ACHN (cell line): ENCODE results near the gene CTNNBIP1.
"Not testable (repeated sequence)": the region's sequence is repeated elsewhere in the genome, so short reads cannot be mapped to it uniquely, and the experiment has no call there.

Experiments used
- DNase-seq: peaks from one replicate; pipeline ENCODE4 v3.0.0-alpha.2; 2015
- in situ Hi-C: cut with HindIII; loops from 2 replicates; pipeline ENCODE4 v1.10.0; 2017; ENCODE audit warnings: low sequenced_read_pairs, low pct_ligation_motif_present, low pct_unique_long_range_greater_than_20kb

CTNNBIP1 gene, protein sequence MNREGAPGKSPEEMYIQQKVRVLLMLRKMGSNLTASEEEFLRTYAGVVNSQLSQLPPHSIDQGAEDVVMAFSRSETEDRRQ

DNA sequence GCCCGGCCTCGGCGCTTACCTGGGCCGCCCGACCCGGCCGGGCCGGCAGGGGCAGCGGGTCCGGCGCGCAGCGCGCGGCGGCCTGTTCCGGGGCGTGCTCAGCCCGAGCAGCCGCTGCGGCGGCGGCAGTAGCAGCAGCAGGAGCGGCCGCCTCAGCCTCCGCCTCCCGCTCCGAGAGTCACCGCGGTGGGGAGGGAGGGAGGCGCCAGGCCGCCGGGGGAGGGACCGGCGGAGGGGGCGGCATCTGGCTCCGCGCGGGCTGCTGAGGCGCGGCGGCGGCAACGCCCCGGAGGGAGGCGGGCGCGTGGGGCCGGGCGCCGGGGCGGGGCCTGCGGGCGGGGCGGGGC is at the start of gene CTNNBIP1:
CTNNBIP1 (minus strand) TSS at position 194 of the 347 bp plus-strand sequence. CDS start 38,205 bp downstream, outside the sequence.
- no peak for DNase-seq
- in situ Hi-C loops = no loop called here

DNA sequence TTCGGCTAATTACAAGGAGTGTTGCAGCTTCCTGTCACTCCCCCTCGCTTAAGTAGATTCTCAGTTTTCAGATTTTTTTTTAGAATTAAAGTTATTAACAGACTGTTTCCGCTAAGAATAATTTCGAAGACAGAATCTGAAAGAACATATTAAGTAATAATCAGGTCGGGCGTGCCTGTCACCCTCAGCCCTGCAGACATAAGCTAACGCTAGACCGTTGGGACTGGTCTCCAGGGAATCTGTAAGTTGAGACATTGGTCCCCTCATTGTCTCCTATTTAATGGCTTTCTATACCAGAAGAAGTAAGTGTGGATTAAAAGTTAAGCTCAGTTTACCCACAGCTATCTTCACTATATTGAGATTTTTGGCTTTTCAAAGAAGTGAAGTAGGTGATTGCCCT is 47.7 kb upstream of the CTNNBIP1 start:
- in situ Hi-C loops = no loop called here
- no peak for DNase-seq

DNA sequence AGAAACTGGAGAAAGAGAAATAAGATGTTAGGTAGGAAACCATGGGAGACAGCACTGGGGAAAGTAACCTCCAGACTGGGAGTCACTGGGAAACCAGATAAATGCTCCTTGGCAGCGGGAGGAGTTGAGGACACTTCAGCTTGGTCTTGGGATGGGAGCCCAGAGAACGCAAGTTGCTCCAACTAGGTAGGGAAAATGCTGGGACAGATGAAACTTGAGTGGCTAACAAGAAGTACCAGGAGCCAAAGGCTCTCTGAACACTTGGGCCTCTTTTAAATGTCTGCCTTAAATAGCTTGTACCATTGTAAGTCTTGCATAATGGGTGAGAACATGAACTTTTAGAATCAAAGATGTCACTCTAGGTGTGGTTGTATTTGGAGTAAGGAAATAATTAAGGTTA is 36.2 kb upstream of the CTNNBIP1 start:
- no peak for DNase-seq
- in situ Hi-C loops = no loop called here

DNA sequence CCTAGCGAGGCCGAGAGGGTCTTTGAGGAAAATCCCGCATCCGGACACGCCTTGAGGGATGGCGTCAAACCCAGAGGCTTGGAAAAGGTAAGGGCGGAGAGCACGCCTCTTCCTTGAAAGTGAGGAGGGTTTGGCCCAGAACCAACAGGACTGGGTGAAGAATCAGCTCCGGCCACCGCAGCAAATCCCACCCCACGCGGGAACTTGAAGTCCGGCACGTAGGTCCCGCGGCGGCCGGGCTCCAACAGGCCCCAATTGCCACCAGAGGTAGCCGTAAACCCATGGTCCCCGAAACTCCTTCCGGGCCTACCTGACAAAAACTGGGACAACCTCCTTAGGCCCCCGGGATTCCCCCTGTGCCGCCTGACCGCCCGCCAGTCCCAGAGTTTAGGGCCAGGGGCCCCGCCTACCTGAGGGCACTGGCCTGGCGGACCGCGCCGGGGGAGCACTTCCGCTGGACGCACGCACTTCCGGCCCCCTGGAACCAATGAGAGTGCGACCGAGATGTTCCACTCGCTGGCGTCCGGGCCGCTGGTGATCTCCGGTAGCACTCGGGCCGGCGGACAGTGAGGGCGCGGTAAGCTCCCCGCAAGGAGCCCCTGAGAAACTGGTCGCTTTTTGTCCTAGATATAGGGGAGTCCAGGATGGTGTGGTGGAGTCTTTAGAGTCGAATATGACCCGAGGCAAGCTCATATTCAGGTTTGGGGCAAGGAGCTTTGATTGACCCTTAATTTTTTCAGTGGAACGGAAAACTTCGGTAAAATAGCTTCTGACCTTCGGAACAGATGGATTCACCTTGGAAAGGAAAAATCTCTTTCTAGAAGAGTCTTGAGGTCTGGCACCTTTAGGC is 33.1 kb upstream of the CTNNBIP1 start, which contains the start of the genes LZIC and NMNAT1:
LZIC (minus strand) TSS at position 453 of the 850 bp plus-strand sequence. CDS start 6,772 bp downstream, outside the sequence.
NMNAT1 (plus strand) TSS at position 537 of the 850 bp plus-strand sequence. CDS start 28,599 bp downstream, outside the sequence.
- DNase-seq = peak; percentile 93
- in situ Hi-C loops = no loop called here

DNA sequence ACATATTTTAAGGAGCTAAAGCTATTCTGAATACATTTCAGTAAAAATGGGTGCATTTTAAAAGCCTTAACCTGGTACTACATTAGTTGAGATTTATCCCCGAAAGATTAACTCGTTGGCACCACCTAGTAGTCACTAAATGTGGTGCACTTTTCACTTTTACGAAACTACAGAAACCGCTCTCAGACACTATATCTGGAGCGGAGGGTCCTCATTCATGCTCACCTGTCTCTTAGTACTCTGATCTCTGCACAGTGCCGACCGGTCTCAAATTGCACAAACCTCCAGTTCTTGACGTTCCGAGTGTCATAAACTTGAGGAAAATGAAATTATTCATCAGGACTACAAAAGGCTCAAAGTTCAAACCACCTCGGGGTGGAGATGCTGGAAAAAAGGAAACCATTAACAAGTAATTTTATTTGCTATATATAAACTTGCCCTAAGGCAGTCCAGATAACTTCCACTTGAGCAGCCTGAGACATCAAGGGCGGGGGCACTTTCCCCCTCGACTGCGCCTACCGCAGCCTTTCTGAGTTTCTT is 32.4 kb upstream of the CTNNBIP1 start:
- peak; percentile 66 for DNase-seq
- in situ Hi-C loops = no loop called here

DNA sequence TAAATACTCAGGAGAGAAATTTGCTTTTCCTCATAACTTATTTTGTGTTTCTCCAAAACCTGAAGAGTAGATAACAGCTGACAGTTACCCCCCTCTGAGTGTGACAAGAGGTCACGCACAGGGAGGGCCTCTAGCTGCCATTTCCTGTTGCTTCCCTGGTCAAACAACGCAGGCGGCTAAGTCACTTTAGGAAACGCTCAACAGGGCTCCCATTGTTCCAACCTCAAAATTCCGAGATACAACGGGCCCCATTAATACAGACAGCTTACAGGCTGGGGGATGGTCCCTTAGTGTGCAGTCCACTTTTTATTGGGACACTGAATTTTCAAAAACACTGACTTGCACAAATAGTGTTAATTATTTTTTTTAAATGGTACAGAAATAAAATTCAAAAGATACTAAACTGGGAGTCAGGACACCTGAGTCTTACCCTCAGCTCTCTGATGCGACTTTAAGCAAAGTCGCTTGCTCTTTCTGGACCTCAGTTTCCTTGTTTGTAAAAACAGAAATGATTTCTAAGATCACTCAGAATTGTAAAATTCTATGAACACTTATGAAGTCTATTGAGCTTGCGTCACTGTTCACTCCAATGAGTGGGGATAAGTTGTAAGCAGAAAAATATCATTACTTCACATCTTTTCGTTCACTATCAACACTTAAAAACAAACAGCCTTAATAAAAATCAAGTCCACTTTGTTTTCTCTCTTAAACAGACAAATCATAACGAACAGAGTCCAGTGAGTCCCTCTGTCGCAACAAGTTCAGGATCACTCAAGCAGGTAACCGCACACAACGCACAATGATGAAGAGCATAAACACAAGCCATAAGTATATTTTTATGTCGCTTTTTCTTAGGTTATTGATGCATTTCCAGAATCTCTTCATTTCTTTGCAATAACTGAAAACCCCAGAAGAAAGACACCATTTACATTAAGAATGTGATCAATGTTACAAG is 19.6 kb upstream of the CTNNBIP1 start:
- no peak for DNase-seq
- in situ Hi-C loops = no loop called here

DNA sequence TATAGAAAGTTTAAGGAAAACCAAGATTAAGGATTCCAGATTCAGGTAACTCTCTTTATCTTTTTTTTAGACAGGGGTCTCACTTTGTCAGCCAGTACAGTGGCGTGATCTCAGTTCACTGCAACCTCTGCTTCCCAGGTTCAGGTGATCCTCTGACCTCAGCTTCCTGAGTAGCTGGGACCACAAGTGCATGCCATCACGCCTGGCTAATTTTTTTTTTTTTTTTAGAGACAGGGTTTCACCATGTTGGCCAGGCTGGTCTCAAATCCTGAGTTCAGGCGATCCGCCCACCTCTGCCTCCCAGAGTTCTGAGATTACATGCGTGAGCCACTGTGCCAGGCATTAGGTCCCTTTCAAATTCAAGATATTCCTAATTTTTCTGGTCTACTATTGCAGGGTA is 17.2 kb upstream of the CTNNBIP1 start:
- DNase-seq = no peak
- in situ Hi-C loops = no loop called here

DNA sequence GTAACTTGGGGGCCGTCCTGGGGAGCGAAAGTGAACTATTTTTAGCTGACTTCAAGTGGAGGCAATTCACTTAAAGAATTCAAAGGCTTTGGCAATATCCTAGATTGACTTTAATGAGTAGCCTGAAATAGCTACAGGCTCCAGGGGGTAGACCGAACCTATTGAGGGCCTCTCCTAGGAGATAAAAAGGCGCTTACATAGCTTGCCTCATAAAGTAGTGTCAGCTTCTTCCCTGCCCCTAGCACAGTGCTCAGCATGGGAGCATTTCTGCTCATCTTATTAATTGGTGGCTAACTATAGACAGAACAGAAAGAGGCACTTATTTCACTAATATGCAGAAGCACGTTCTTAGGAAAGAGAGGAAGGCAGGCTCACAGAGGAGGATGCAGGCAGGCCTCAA is 12.3 kb upstream of the CTNNBIP1 start:
- no peak for DNase-seq
- in situ Hi-C loops = no loop called here

DNA sequence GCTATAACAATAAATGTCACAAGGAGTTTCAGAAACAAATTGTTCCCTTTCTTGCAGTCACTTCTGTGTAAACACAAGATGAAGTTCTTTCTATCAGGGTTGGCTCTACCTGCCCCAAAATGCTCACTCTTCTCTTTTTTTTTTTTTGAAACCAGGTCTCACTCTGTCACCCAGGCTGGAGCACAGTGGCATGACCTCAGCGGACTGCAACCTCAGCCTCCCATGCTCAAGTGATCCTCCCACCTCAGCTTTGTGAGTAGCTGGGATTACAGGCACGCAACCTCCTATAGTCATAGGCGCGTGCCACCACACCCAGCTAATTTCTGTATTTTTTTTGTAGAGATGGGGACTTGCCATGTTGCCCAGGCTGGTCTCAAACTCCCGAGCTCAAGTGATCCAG is 10.5 kb upstream of the CTNNBIP1 start:
- no peak for DNase-seq
- in situ Hi-C loops = no loop called here

DNA sequence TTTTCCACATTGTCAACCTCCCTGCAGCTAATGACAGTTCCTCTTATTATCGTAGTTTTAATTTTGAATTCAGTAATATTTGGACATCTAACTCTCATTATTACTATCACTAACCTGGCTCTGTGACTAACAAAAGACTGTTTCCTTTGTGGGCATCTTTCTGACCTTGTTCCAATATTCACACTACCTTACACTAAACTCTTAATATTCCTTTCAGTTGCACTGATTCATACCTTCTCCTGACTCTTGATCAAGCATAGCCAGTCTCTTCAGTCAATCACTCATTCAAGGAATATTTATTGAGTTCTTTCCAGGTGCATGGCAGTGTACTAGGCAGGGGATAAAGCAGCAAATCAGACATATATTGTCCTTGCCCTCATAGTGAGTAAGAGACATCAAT is 7.8 kb upstream of the CTNNBIP1 start:
- no peak for DNase-seq
- in situ Hi-C loops = no loop called here

DNA sequence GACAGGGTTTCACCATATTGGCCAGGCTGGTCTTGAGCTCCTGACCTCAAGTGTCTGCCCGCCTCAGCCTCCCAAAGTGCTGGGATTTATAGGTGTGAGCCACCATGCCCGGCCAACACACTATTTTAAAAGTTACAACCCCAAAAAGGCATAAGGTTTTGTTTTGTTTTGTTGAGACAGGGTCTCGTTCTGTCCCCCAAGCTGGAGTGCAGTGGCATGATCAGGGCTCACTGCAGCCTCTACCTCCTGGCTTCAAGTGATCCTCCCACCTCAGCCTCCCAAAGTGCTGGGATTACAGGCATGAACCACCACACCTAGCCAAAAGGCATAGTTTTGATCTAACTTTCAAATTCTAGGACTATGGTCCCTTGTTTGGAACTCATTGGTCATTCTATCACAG is 7.4 kb upstream of the CTNNBIP1 start:
- in situ Hi-C loops, DNase-seq: not testable (repeated sequence)

DNA sequence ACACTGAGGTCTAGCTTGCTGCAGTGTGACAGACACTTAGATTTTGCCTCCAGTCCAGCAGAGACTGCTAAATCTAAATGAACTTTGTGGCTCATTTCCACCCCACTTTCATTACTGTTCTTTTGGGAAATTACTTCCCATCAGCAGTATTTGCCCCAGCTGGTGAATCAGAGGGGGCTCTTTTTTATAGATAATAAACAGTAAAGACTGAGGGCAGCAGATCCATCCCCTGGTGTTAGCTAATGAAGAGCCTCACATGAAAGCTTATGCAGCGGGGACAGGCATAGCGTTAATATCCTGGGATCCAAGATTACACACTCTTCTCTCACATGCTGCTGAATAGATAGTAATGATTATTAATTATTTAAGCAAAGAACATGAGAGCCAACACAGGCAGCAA is 6.4 kb upstream of the CTNNBIP1 start:
- in situ Hi-C loops = no loop called here
- DNase-seq = no peak

DNA sequence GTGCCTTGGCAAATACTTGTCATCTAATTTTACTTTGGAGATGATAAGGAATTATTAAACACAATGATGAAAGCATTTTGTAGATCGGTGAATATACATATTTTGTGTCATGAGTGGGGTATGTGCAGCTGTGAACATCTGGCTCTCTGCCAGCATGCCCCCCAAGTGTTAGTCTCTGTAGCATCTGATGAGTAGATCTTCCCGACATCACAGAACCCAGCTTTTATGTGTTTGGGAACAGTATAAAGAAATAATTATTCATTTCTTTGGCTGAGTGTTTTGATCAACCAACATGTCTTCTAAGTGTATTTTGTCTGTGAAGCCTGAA is 4.5 kb upstream of the CTNNBIP1 start:
- no peak for DNase-seq
- in situ Hi-C loops = no loop called here

DNA sequence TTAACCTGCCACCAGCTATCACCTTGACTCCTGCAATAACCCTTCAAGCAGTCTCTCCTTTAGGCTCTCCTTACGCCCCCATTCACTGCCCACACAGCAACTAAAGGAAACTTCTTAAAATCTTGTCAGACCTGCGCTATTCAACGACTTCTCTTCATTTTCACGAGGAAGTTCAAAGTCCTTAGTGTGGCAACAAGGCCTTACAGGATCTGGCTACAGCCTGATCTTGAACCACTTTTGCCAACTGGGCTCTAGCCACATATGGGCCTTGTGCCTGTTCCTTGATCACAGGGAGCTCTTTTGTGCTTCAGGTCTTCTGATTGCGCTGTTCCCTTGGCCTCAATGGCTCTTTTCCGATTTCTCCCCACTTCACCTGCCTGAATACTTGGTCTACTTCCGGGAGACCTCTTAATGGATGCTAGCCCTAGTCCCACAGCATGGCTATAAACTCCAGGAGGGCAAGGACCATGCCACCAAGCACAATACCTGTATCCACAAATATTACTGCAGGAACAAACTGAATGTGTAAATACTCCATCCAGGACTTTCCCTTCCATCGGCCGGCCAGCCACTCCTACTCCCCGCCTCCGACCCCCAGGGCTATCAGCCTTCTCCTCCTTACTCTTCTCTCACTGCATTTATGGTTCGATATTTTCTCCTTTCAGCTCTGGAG is 2.3 kb upstream of the CTNNBIP1 start:
- in situ Hi-C loops = no loop called here
- DNase-seq = no peak

DNA sequence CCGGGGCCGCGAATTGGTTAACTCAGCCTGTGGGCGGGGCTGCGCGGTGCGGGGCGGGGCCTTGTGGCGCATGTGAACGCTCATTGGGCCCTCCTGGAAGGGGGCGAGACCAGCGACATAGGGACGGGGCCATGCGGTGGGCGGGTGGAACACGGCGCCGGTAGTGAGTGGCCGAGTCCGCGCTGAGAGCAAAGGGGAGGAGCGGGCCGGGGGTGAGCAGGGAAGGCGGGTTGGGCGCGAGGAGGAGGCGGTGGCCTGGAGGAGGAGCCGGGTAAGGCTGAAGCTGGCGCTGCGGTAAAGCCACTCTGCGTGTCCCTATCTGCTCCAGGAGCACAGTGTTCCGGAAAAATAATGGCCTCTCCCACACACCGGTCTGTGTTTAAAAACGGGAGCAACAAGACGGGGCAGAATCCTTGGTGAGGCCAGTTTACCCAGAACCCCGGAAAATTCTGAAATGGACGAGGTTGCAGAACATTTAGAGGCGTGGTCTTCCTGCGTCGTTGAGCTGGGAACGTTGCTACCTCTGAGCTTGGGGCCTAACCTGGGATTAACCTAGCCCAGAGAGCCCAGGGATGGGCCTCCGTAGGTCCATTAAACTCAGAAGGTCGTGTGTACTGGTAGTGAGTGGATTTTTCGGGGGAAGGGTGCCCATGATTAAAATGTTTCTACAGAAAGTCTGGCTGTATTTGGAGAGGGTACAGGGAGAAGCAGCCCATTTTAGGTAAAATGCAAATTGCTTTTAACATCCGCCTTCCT is 532 bp upstream of the CTNNBIP1 start:
- DNase-seq = peak; percentile 96
- in situ Hi-C loops = no loop called here

DNA sequence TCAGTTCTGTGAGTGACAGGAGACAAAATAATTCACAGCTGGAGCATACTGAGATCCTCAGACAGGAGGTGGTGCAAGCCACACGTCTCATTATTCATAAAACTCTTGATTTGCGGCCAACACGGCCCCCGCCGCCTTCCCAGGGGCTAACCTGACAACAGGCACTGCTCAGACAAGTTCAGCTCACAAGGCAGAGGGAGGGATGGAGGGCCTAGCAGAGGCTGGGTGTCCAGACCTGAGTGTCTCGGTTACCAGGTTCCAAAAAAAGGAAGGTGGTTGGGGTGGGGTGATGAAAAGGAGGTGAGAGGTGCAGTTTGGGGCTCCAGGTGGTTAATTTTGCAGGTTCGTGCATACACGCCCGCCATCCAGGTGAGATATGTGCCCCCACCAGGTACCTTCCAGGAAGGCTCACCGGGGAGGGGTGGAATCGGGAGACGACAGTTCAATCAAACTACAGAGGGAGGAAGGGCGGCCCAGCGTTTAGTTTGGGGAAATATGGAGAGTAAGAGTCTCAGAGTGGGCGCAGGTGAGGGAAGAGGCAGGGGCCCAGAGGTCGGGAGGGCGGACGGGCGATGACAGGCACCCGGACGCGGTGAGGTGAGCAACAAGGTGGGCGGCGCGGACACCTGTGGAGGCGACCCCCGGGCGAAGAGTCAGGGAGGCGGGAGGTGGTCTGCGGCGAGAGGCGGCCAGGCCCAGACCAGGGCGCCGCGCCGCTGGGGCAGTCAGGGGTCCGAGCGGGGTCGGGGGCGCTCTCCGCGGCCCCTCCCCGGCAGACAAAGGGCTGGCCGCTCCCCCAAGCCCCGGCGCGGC is 629 bp downstream of the CTNNBIP1 start:
- in situ Hi-C loops = no loop called here
- no peak for DNase-seq

DNA sequence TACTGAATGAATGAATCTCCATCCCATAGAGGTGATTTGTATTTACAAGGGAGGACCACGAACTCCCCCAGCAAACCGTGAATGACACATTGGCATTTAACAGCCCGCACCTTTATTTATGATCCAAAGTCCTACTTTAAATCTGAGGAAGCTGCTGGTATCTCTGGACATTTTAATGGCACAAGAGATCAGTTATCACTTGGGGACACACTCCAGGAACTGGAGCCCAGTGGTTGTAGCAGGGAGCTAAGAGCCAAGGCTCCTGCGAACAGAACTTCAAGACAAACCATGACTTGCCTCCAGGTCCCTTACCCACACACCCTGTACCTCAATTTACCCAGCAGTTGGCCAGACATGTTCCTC is 1.2 kb downstream of the CTNNBIP1 start:
- DNase-seq = no peak
- in situ Hi-C loops = no loop called here
